HCT116 (cell line): ENCODE measurements around the gene ERN1. TPM values are rescaled to one million over a fixed set of nuclear protein-coding genes. Genes with fewer than 3 reads are reported as not detected.

ENCODE experiments used
- ATAC-seq: fragments of 200-7000 bp; cut with Tn5 transposase; 2 replicates; pipeline ENCODE4 v1.9.1; 2020; ENCODE audit warnings: mild to moderate bottlenecking, moderate library complexity
- BruUV-seq: library from RNA; stranded (reverse); fragments of 400-500 nt; replicated peaks from 2 replicates; lab custom pipeline; 2021; lab: Mats Ljungman, UMichigan
- CTCF ChIA-PET: fragments of 300-600 bp; sonication (Branson Sonifier 250); formaldehyde crosslinking; loops from one replicate; lab custom pipeline; 2021; ENCODE audit warnings: antibody characterized with exemption; lab: Charles Lee
- POLR2A ChIA-PET: fragments of 300-600, 350-600 bp; sonication (Branson Sonifier 250); formaldehyde crosslinking; loops from one replicate; lab custom pipeline; 2021; ENCODE audit warnings: antibody characterized with exemption; lab: Charles Lee
- RAD21 ChIA-PET, 2 experiments: fragments of 300-600 bp; sonication (Branson Sonifier 250); formaldehyde crosslinking; loops; one replicate each; lab custom pipeline; 2023; ENCODE audit warnings: low total read pairs in 2 of 2; ENCODE audit not compliant: uncharacterized antibody in 2 of 2, unreplicated experiment in 2 of 2, low non-redundant PET in 1 of 2; lab: Charles Lee
- DNase-seq: peaks from one replicate; pipeline ENCODE4 v3.0.0-alpha.2; 2010; ENCODE audit warnings: low read depth, low spot score
- H2AFZ ChIP-seq: fragments of 200-600 bp; shearing (Covaris generic), sonication (generic); 2 replicates; pipeline ENCODE4 v1.6.1; 2017; ENCODE audit warnings: low read depth, mixed run types, mixed read lengths, antibody characterized with exemption, low read length; ENCODE audit not compliant: poor library complexity, severe bottlenecking
- H3K27ac ChIP-seq: 2 replicates; pipeline ENCODE4 v1.5.1; 2012; ENCODE audit warnings: low read depth, low read length
- H3K27me3 ChIP-seq: fragments of 200-600 bp; sonication (generic); 2 replicates; pipeline ENCODE4 v1.6.1; 2016; ENCODE audit warnings: mixed run types, low read length, mixed read lengths; ENCODE audit not compliant: insufficient read depth
- H3K36me3 ChIP-seq, 2 experiments: fragments of 200-500 bp in 1 of 2; fragments of 200-600 bp in 1 of 2; sonication (Bioruptor generic) in 1 of 2; sonication (generic) in 1 of 2; 2 replicates each; pipeline versions ENCODE4 v1.5.1 to v1.6.1; 2014 to 2016; ENCODE audit warnings: low read length in 2 of 2, inconsistent platforms in 1 of 2, mixed read lengths in 1 of 2, mixed run types in 1 of 2; ENCODE audit not compliant: insufficient read depth in 2 of 2, control insufficient read depth in 1 of 2
- H3K4me1 ChIP-seq, 2 experiments: fragments of 200-600 bp in 1 of 2; sonication (generic) in 1 of 2; 2 replicates each; pipeline versions ENCODE4 v1.5.1 to v1.6.1; 2012 to 2017; ENCODE audit warnings: low read length in 2 of 2, inconsistent platforms in 1 of 2, mild to moderate bottlenecking in 1 of 2, mixed read lengths in 1 of 2, mixed run types in 1 of 2, moderate library complexity in 1 of 2; ENCODE audit not compliant: insufficient read depth in 2 of 2, control insufficient read depth in 1 of 2
- H3K4me2 ChIP-seq: fragments of 200-600 bp; sonication (generic); 2 replicates; pipeline ENCODE4 v1.6.1; 2017; ENCODE audit warnings: mixed run types, low read length, mixed read lengths
- H3K4me3 ChIP-seq, 2 experiments: fragments of 200-600 bp in 1 of 2; sonication (generic) in 1 of 2; replicated peaks in 1 of 2; 2 replicates each; pipeline ENCODE4 v1.5.1; 2011 to 2016; ENCODE audit warnings: low read length in 2 of 2, control low read depth in 1 of 2, low read depth in 1 of 2, mild to moderate bottlenecking in 1 of 2, mixed read lengths in 1 of 2, mixed run types in 1 of 2
- H3K79me2 ChIP-seq: fragments of 200-600 bp; sonication (generic); 2 replicates; pipeline ENCODE4 v1.6.1; 2017; ENCODE audit warnings: mild to moderate bottlenecking, mixed run types, low read length, moderate library complexity, mixed read lengths; ENCODE audit not compliant: insufficient read depth
- H3K9ac ChIP-seq: fragments of 200-600 bp; sonication (generic); 2 replicates; pipeline ENCODE4 v1.6.1; 2016; ENCODE audit warnings: low read length, mixed read lengths
- H3K9me2 ChIP-seq: fragments of 200-600 bp; sonication (generic), shearing (Covaris generic); 2 replicates; pipeline ENCODE4 v1.6.1; 2017; ENCODE audit warnings: mixed run types, mild to moderate bottlenecking, moderate library complexity; ENCODE audit not compliant: insufficient read depth
- H3K9me3 ChIP-seq, 2 experiments: fragments of 200-500 bp in 1 of 2; fragments of 200-600 bp in 1 of 2; sonication (Bioruptor generic) in 1 of 2; sonication (generic) in 1 of 2; 2 replicates each; pipeline ENCODE4 v1.6.1; 2014 to 2017; ENCODE audit warnings: low read length in 2 of 2, mixed read lengths in 2 of 2, inconsistent platforms in 1 of 2, low read depth in 1 of 2, mild to moderate bottlenecking in 1 of 2, mixed run types in 1 of 2, moderate library complexity in 1 of 2; ENCODE audit not compliant: control insufficient read depth in 1 of 2, insufficient read depth in 1 of 2
- H4K20me1 ChIP-seq: fragments of 200-600 bp; sonication (generic), shearing (Covaris generic); 2 replicates; pipeline ENCODE4 v1.6.1; 2017; ENCODE audit warnings: mixed run types, mild to moderate bottlenecking, moderate library complexity; ENCODE audit not compliant: insufficient read depth
- ATF3 ChIP-seq: IDR thresholded peaks from 2 replicates; pipeline ENCODE4 v1.6.1; 2012
- CTCF ChIP-seq, 3 experiments: fragments of 200-600 bp in 1 of 3; sonication (generic) in 1 of 3; IDR thresholded peaks in 2 of 3; conservative IDR thresholded peaks in 1 of 3; 2 replicates each; pipeline ENCODE4 v1.5.1; 2012 to 2017; ENCODE audit warnings: low read depth in 2 of 3, low read length in 2 of 3, antibody characterized with exemption in 1 of 3, borderline replicate concordance in 1 of 3, control low read depth in 1 of 3, mild to moderate bottlenecking in 1 of 3, mixed read lengths in 1 of 3, mixed run types in 1 of 3, moderate library complexity in 1 of 3; ENCODE audit not compliant: insufficient read depth in 1 of 3
- FOSL1 ChIP-seq: IDR thresholded peaks from 2 replicates; pipeline ENCODE4 v1.6.1; 2012; ENCODE audit warnings: low read depth
- POLR2A ChIP-seq: IDR thresholded peaks from 2 replicates; pipeline ENCODE4 v1.7.0; 2011; ENCODE audit warnings: borderline replicate concordance; ENCODE audit not compliant: insufficient read depth, insufficient read length; ENCODE audit errors: extremely low read depth
- POLR2AphosphoS5 ChIP-seq: IDR thresholded peaks from 2 replicates; pipeline ENCODE4 v1.6.1; 2011; ENCODE audit warnings: mild to moderate bottlenecking, low read depth, low read length, moderate library complexity
- RAD21 ChIP-seq: IDR thresholded peaks from 2 replicates; pipeline ENCODE4 v1.6.1; 2012; ENCODE audit warnings: low read depth, mild to moderate bottlenecking
- SRF ChIP-seq: IDR thresholded peaks from 2 replicates; pipeline ENCODE4 v1.6.1; 2012; ENCODE audit warnings: low read depth
- TCF7L2 ChIP-seq: IDR thresholded peaks from 2 replicates; pipeline ENCODE4 v1.7.0; 2011; ENCODE audit warnings: borderline replicate concordance, inconsistent platforms; ENCODE audit not compliant: insufficient read depth, insufficient read length; ENCODE audit errors: extremely low read depth
- YY1 ChIP-seq: IDR thresholded peaks from 2 replicates; pipeline ENCODE4 v1.6.1; 2011; ENCODE audit warnings: low read length, low read depth, moderate library complexity, mild to moderate bottlenecking; ENCODE audit not compliant: insufficient replicate concordance; ENCODE audit errors: extremely low read depth
- ZFX ChIP-seq: fragments of 450-650 bp; IDR thresholded peaks from 2 replicates; pipeline ENCODE4 v1.6.1; 2017
- intact Hi-C: fragments of 100-400 bp; cut with micrococcal nuclease; formaldehyde crosslinking; loops from 2 replicates; pipeline ENCODE4 v1.10.0; 2022
- total RNA-seq: library from RNA; stranded (reverse); gene quantifications from one replicate; pipeline ENCODE4 v1.2.1, GENCODE V29; 2021; ENCODE audit not compliant: unreplicated experiment
- TF ChIP-seq, protein P1 (sequence below): IDR thresholded peaks from 2 replicates; pipeline ENCODE4 v1.6.1; 2012; ENCODE audit warnings: low read depth

Gene ERN1
- total RNA-seq, 1 experiment from 2014 or later = 28.2 TPM

GRCh38 chr17:64041912-64042311 is 88.0 kb downstream of the ERN1 start:
- ChIA-PET POLR2A (no interaction called here), CTCF (interaction anchor here (1.2 to 3.7 kb wide), 4 partner anchors 13 to 123 kb away, joined by 4 to 17 read pairs (median 7); partner anchors contain the start of gene GH1), RAD21 (no interaction called here)
- Histone ChIP-seq H2AFZ (no peak overlapping the region), H4K20me1 (no peaks in the 10 kb centered on the region), H3K4me1 (no peaks in the 10 kb centered on the region), H3K4me2 (no peak overlapping the region), H3K36me3 (peaks cover 0 to 10% of the 10 kb centered on the region in 2 experiments; a peak in 3 of 4 replicates), H3K79me2 (no peaks in the 10 kb centered on the region), H3K9me2 (no peaks in the 10 kb centered on the region), H3K27ac (no peak overlapping the region), H3K27me3 (no peaks in the 10 kb centered on the region), H3K9me3 (no peaks in the 10 kb centered on the region), H3K4me3 (no peak overlapping the region), H3K9ac (no peak overlapping the region)
- intact Hi-C loops = no loop called here
- no peak for TF ChIP-seq ZFX
- ATAC-seq (no peak), DNase-seq (no peak)
- BruUV-seq = no TSS peak

DNA sequence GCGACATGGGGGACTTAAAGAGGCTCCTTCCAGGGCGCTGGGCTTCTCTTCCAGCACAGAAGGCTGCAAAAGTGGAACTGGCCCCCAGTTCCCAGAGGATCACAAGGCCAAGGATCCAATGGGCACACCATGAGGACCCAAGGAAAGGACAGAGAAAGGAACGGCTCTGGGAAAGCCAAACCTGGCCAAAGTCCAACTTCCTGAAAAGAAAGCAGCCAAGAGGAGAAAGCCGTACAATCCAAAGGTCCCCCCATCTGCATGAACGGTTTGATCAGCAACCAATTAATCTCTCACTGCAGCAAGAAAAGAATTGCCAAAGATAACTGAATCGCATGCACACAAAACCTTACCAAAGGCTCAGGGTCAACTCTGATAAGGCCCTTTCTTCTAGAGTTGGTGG is 89.7 kb downstream of the ERN1 start:
- ATAC-seq (no peak), DNase-seq (no peak)
- Histone ChIP-seq H3K79me2 (no peaks in the 10 kb centered on the region), H3K9me3 (no peaks in the 10 kb centered on the region), H3K4me2 (no peak overlapping the region), H4K20me1 (no peaks in the 10 kb centered on the region), H2AFZ (no peak overlapping the region), H3K4me3 (no peak overlapping the region), H3K27ac (no peak overlapping the region), H3K9ac (no peak overlapping the region), H3K9me2 (no peaks in the 10 kb centered on the region), H3K36me3 (peaks cover 0 to 8% of the 10 kb centered on the region in 2 experiments; a peak in 2 of 4 replicates), H3K4me1 (peaks cover 0 to 6% of the 10 kb centered on the region in 2 experiments; a peak in 1 of 4 replicates), H3K27me3 (no peaks in the 10 kb centered on the region)
- TF ChIP-seq POLR2A = no peak
- no peak for TF ChIP-seq CTCF (IDR thresholded peaks at IDR 0.05 in 2 of 3, conservative IDR thresholded peaks at IDR 0.05 in 1 of 3; ENCODE audit: borderline replicate concordance in 1 of 3, insufficient read depth in 1 of 3, low read depth in 2 of 3, low read length in 2 of 3)
- no peak for TF ChIP-seq YY1
- TF ChIP-seq, protein P1, sequence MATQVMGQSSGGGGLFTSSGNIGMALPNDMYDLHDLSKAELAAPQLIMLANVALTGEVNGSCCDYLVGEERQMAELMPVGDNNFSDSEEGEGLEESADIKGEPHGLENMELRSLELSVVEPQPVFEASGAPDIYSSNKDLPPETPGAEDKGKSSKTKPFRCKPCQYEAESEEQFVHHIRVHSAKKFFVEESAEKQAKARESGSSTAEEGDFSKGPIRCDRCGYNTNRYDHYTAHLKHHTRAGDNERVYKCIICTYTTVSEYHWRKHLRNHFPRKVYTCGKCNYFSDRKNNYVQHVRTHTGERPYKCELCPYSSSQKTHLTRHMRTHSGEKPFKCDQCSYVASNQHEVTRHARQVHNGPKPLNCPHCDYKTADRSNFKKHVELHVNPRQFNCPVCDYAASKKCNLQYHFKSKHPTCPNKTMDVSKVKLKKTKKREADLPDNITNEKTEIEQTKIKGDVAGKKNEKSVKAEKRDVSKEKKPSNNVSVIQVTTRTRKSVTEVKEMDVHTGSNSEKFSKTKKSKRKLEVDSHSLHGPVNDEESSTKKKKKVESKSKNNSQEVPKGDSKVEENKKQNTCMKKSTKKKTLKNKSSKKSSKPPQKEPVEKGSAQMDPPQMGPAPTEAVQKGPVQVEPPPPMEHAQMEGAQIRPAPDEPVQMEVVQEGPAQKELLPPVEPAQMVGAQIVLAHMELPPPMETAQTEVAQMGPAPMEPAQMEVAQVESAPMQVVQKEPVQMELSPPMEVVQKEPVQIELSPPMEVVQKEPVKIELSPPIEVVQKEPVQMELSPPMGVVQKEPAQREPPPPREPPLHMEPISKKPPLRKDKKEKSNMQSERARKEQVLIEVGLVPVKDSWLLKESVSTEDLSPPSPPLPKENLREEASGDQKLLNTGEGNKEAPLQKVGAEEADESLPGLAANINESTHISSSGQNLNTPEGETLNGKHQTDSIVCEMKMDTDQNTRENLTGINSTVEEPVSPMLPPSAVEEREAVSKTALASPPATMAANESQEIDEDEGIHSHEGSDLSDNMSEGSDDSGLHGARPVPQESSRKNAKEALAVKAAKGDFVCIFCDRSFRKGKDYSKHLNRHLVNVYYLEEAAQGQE = no peak
- no peak for TF ChIP-seq ATF3
- no peak for TF ChIP-seq SRF
- TF ChIP-seq TCF7L2 = no peak
- no peak for TF ChIP-seq FOSL1
- TF ChIP-seq ZFX = no peak
- no peak for TF ChIP-seq POLR2AphosphoS5
- no peak for TF ChIP-seq RAD21
- intact Hi-C loops = no loop called here
- RAD21 ChIA-PET = no interaction called here
- CTCF ChIA-PET = no interaction called here
- BruUV-seq = no TSS peak
- POLR2A ChIA-PET = no interaction called here
